Measurements from ENCODE around the gene SLC30A1. TPM values are rescaled to one million over a fixed set of nuclear protein-coding genes. Genes with fewer than 3 reads are reported as not detected.

Gene SLC30A1
- total and polyA plus RNA-seq, 4 donors: 3.1 to 26.3 (median 14.4) TPM

DNA sequence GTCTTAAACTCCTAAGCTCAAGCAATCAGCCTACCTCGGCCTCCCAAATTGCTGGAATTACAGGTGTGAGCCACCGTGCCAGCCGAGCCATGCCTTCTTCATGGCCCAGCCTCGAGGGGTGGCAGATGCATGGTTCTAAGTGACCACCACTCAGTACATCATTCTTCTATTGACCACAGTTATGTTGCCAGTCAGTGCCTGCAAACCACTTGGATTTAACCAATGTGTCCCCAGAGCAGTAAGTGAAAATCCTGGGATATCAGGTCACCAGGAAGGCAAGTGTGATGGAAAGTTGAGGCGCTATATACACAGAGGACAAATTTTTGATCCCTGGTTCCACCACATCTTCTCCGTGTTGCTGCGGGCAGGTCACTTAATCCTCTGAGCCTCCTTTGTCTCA lies 50.0 kb downstream of the SLC30A1 start:
- Histone ChIP-seq H3K27me3 (ENCODE audit: control insufficient read depth in 3 of 3, insufficient read depth in 3 of 3, low read length in 2 of 3) (no peaks in the 10 kb centered on the region), H3K36me3 (ENCODE audit: control insufficient read depth in 4 of 4, insufficient read depth in 4 of 4, low read length in 4 of 4) (no peaks in the 10 kb centered on the region), H3K27ac (ENCODE audit: low read depth in 1 of 2, low read length in 1 of 2) (no peak overlapping the region), H3K9me3 (ENCODE audit: control insufficient read depth in 4 of 4, insufficient read depth in 3 of 4, low read length in 3 of 4) (no peaks in the 10 kb centered on the region), H3K9ac (ENCODE audit: insufficient read depth in 1 of 2, low read length in 2 of 2) (no peak overlapping the region), H3K4me3 (no peak overlapping the region), H3K4me1 (ENCODE audit: control insufficient read depth in 5 of 5, insufficient read depth in 5 of 5, low read length in 5 of 5) (no peaks in the 10 kb centered on the region)
- WGBS, 2 donors: 94 to 96% methylated on average over 7 of the region's 7 CpGs
- DNase-seq: no peak
- TF ChIP-seq, protein P1, sequence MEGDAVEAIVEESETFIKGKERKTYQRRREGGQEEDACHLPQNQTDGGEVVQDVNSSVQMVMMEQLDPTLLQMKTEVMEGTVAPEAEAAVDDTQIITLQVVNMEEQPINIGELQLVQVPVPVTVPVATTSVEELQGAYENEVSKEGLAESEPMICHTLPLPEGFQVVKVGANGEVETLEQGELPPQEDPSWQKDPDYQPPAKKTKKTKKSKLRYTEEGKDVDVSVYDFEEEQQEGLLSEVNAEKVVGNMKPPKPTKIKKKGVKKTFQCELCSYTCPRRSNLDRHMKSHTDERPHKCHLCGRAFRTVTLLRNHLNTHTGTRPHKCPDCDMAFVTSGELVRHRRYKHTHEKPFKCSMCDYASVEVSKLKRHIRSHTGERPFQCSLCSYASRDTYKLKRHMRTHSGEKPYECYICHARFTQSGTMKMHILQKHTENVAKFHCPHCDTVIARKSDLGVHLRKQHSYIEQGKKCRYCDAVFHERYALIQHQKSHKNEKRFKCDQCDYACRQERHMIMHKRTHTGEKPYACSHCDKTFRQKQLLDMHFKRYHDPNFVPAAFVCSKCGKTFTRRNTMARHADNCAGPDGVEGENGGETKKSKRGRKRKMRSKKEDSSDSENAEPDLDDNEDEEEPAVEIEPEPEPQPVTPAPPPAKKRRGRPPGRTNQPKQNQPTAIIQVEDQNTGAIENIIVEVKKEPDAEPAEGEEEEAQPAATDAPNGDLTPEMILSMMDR (IDR thresholded peaks at IDR 0.05; ENCODE audit: control extremely low read depth, extremely low read depth): no peak
- no peak for ATAC-seq (ENCODE audit: insufficient read depth, low FRiP score)

DNA sequence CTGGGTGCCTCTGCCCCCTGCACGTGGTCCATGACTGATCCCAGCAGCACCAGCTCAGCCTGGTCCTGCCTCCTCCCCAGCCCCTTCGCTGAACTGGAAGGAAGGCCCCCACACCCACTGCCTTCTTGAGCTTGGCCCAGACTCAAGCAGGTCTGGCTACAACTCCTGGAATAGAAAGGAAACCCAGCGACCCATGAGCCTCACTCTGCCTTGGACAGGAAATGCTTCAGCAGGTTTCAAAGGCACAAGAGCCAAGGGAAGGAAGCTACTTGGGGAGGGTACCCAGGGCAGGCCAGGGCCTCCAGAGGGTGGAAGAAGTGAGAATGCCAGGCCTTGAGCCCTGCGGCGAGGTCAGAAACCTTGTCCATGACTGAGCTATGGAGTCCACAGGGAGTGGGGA lies 51.1 kb downstream of the SLC30A1 start:
- 29 to 41% methylated on average over 5 of the region's 5 CpGs for WGBS, 2 donors
- Histone ChIP-seq H3K36me3 (ENCODE audit: control insufficient read depth in 4 of 4, insufficient read depth in 4 of 4, low read length in 4 of 4) (no peaks in the 10 kb centered on the region), H3K9ac (ENCODE audit: insufficient read depth in 1 of 2, low read length in 2 of 2) (no peak overlapping the region), H3K27me3 (ENCODE audit: control insufficient read depth in 3 of 3, insufficient read depth in 3 of 3, low read length in 2 of 3) (no peaks in the 10 kb centered on the region), H3K9me3 (ENCODE audit: control insufficient read depth in 4 of 4, insufficient read depth in 3 of 4, low read length in 3 of 4) (no peaks in the 10 kb centered on the region), H3K27ac (ENCODE audit: low read depth in 1 of 2, low read length in 1 of 2) (no peak overlapping the region), H3K4me3 (no peak overlapping the region), H3K4me1 (ENCODE audit: control insufficient read depth in 5 of 5, insufficient read depth in 5 of 5, low read length in 5 of 5) (no peaks in the 10 kb centered on the region)
- TF ChIP-seq, protein P1 (IDR thresholded peaks at IDR 0.05; ENCODE audit: control extremely low read depth, extremely low read depth): no peak
- DNase-seq (no peak), ATAC-seq (ENCODE audit: insufficient read depth, low FRiP score) (no peak)

DNA sequence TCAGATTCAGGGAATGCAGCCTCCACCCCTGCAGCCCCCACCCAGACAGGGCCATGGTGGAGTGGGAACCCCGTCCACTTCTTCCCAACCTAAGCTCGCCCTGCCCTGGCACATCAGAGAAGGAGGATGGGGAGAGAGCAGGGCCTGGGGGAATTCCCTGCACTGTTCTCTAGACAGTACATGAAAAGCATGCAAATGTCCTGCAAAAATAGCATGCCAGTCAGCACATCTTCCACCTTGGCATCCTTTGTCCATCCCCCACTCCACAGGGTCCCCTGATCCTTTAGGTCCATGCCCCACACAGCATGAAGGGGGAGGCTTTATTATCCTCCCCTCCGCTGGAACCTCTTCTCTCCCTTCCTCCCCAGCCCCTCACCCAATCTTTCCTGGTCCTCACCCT lies 52.0 kb downstream of the SLC30A1 start:
- TF ChIP-seq, protein P1 (IDR thresholded peaks at IDR 0.05; ENCODE audit: control extremely low read depth, extremely low read depth): no peak
- ATAC-seq (ENCODE audit: insufficient read depth, low FRiP score): no peak

DNA sequence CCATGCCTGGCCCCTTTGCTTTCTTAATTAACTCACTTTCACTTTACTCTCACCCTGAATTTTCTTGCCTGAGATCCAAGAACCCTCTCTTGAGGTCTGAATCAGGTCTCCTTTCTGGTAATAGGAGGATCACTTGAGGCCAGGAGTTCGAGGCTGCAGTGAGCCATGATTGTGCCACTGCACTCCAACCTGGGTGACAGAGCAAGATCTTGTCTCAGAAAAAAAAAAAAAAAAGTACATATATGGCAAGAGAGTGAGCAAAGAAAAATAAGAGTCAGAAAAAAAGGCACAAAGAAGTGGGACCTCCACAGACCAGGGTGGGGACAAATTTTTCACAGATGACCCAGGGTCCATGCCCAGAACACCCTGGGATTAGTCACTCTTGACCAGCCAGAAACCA lies 52.9 kb downstream of the SLC30A1 start:
- no peak overlapping the region for H3K27ac ChIP-seq (ENCODE audit: low read depth in 1 of 2, low read length in 1 of 2)
- no peak overlapping the region for H3K9ac ChIP-seq (ENCODE audit: insufficient read depth in 1 of 2, low read length in 2 of 2)
- no peak overlapping the region for H3K4me3 ChIP-seq
- no peaks in the 10 kb centered on the region for H3K36me3 ChIP-seq (ENCODE audit: control insufficient read depth in 4 of 4, insufficient read depth in 4 of 4, low read length in 4 of 4)
- H3K27me3 ChIP-seq (ENCODE audit: control insufficient read depth in 3 of 3, insufficient read depth in 3 of 3, low read length in 2 of 3): no peaks in the 10 kb centered on the region
- TF ChIP-seq, protein P1 (IDR thresholded peaks at IDR 0.05; ENCODE audit: control extremely low read depth, extremely low read depth): no peak
- no peak for DNase-seq
- ATAC-seq (ENCODE audit: insufficient read depth, low FRiP score): no peak
- no peaks in the 10 kb centered on the region for H3K4me1 ChIP-seq (ENCODE audit: control insufficient read depth in 5 of 5, insufficient read depth in 5 of 5, low read length in 5 of 5)
- WGBS, 2 donors: 79 to 81% methylated on average over 1 of the region's 1 CpG
- no peaks in the 10 kb centered on the region for H3K9me3 ChIP-seq (ENCODE audit: control insufficient read depth in 4 of 4, insufficient read depth in 3 of 4, low read length in 3 of 4)

More for the DNA sequence above, 52.0 kb downstream of the SLC30A1 start:
- 98 to 99% methylated on average over 3 of the region's 3 CpGs for WGBS, 2 donors
- Histone ChIP-seq H3K9me3 (ENCODE audit: control insufficient read depth in 4 of 4, insufficient read depth in 3 of 4, low read length in 3 of 4) (no peaks in the 10 kb centered on the region), H3K4me1 (ENCODE audit: control insufficient read depth in 5 of 5, insufficient read depth in 5 of 5, low read length in 5 of 5) (no peaks in the 10 kb centered on the region), H3K27ac (ENCODE audit: low read depth in 1 of 2, low read length in 1 of 2) (no peak overlapping the region), H3K27me3 (ENCODE audit: control insufficient read depth in 3 of 3, insufficient read depth in 3 of 3, low read length in 2 of 3) (no peaks in the 10 kb centered on the region), H3K4me3 (no peak overlapping the region), H3K9ac (ENCODE audit: insufficient read depth in 1 of 2, low read length in 2 of 2) (no peak overlapping the region), H3K36me3 (ENCODE audit: control insufficient read depth in 4 of 4, insufficient read depth in 4 of 4, low read length in 4 of 4) (no peaks in the 10 kb centered on the region)
- DNase-seq: no peak

Measured in lung (tissue), 12 donors.